K562 (cell line): Measurements from ENCODE around the gene SLX4IP. TPM values are rescaled to one million over a fixed set of nuclear protein-coding genes. Genes with fewer than 3 reads are reported as not detected.
A peak's percentile ranks its signal among the peaks of the same experiment; 100 is the strongest.

Source experiments
- ATAC-seq: fragments of 200-7000 bp; cut with Tn5 transposase; 3 replicates; pipeline ENCODE4 v1.9.1; 2020; ENCODE audit warnings: moderate library complexity
- BruUV-seq: library from RNA; stranded (reverse); fragments of 400-500 nt; replicated peaks from 2 replicates; lab custom pipeline; 2021; lab: Mats Ljungman, UMichigan
- CTCF ChIA-PET: fragments of 300-600 bp; formaldehyde crosslinking; extraction: SDS; loops from one replicate; lab custom pipeline; 2021; ENCODE audit warnings: low intra/inter-chr PET ratio; lab: Yijun Ruan, JAX
- POLR2A ChIA-PET: fragments of 300-600, 350-650 bp; sonication (Branson Sonifier 250); formaldehyde crosslinking; extraction: SDS; loops from one replicate; lab custom pipeline; 2021; ENCODE audit warnings: antibody characterized with exemption, inconsistent platforms; lab: Yijun Ruan, JAX
- DNase-seq, 4 experiments: peaks; one replicate each; pipeline versions ENCODE4 v3.0.0 to v3.0.0-alpha.2; 2011 to 2018; ENCODE audit warnings: low spot score in 3 of 4, mixed read lengths in 3 of 4; ENCODE audit errors: extremely low read depth in 1 of 4
- FAIRE-seq: peaks from 2 replicates; lab custom pipeline; 2011; peaks lifted over from hg19 to GRCh38; lab: Jason Lieb, UNC
- H2AFZ ChIP-seq: 2 replicates; pipeline ENCODE4 v1.6.0; 2011; ENCODE audit warnings: low read depth, low read length, control low read depth, inconsistent platforms
- H3K27ac ChIP-seq: fragments of 200-600 bp; 3 replicates; pipeline ENCODE4 v1.8.0; 2011; ENCODE audit warnings: low read depth, mild to moderate bottlenecking, control low read depth, inconsistent platforms, low read length, moderate library complexity, mixed read lengths; ENCODE audit errors: extremely low read depth
- H3K27me3 ChIP-seq, 2 experiments: fragments of 300-600 bp in 1 of 2; 2 replicates in 1 of 2; 3 replicates in 1 of 2; pipeline versions ENCODE4 v1.6.0 to v1.8.0; 2011; ENCODE audit warnings: inconsistent platforms in 2 of 2, low read length in 2 of 2, mild to moderate bottlenecking in 1 of 2, mixed read lengths in 1 of 2, moderate library complexity in 1 of 2; ENCODE audit not compliant: control insufficient read depth in 2 of 2, insufficient read depth in 2 of 2
- H3K36me3 ChIP-seq: fragments of 300-600 bp; 3 replicates; pipeline ENCODE4 v1.8.0; 2011; ENCODE audit warnings: mild to moderate bottlenecking, low read length, inconsistent platforms; ENCODE audit not compliant: control insufficient read depth, insufficient read depth
- H3K4me1 ChIP-seq, 2 experiments: fragments of 200-600 bp in 1 of 2; replicated peaks in 1 of 2; 2 replicates in 1 of 2; 3 replicates in 1 of 2; pipeline versions ENCODE4 v1.5.1 to v1.8.0; 2011; ENCODE audit warnings: inconsistent platforms in 2 of 2, low read length in 2 of 2, mild to moderate bottlenecking in 1 of 2, mixed read lengths in 1 of 2, moderate library complexity in 1 of 2; ENCODE audit not compliant: control insufficient read depth in 2 of 2, insufficient read depth in 2 of 2
- H3K4me2 ChIP-seq: 2 replicates; pipeline ENCODE4 v1.6.1; 2011; ENCODE audit warnings: low read length, control low read depth, inconsistent platforms, mixed read lengths; ENCODE audit not compliant: insufficient read depth
- H3K4me3 ChIP-seq: fragments of 200-600 bp; sonication (generic), shearing (Covaris generic); 2 replicates; pipeline ENCODE4 v1.5.1; 2016; ENCODE audit warnings: control low read depth, inconsistent platforms
- H3K79me2 ChIP-seq: fragments of 200-600 bp; 3 replicates; pipeline ENCODE4 v1.8.0; 2011; ENCODE audit warnings: low read length, inconsistent platforms; ENCODE audit not compliant: control insufficient read depth, insufficient read depth
- H3K9ac ChIP-seq, 2 experiments: 2 replicates each; pipeline versions ENCODE4 v1.6.0 to v1.6.1; 2011; ENCODE audit warnings: low read depth in 2 of 2, low read length in 2 of 2, control low read depth in 1 of 2, inconsistent platforms in 1 of 2, mild to moderate bottlenecking in 1 of 2, mixed read lengths in 1 of 2; ENCODE audit not compliant: insufficient read depth in 1 of 2
- H3K9me1 ChIP-seq: one replicate; pipeline ENCODE4 v1.6.0; 2011; ENCODE audit warnings: inconsistent platforms, mild to moderate bottlenecking, low read length, moderate library complexity; ENCODE audit not compliant: control insufficient read depth, insufficient read depth
- H3K9me3 ChIP-seq: replicated peaks from 2 replicates; pipeline ENCODE4 v1.5.1; 2011; ENCODE audit warnings: low read depth, low read length, inconsistent platforms; ENCODE audit not compliant: control insufficient read depth, insufficient read depth
- H4K20me1 ChIP-seq: replicated peaks from 2 replicates; pipeline ENCODE4 v1.6.1; 2011; ENCODE audit warnings: low read length, inconsistent platforms, mixed read lengths; ENCODE audit not compliant: control insufficient read depth, insufficient read depth
- C11orf30 ChIP-seq: fragments of 450-650 bp; IDR thresholded peaks from 2 replicates; pipeline ENCODE4 v1.6.1; 2016; ENCODE audit warnings: low read depth, mild to moderate bottlenecking
- EP300 ChIP-seq: IDR thresholded peaks from 2 replicates; pipeline ENCODE4 v1.6.1; 2012; ENCODE audit warnings: low read length, improper control_type of control experiment
- GMEB1 ChIP-seq: fragments of 250-450 bp; sonication (Bioruptor Pico); IDR thresholded peaks from 2 replicates; pipeline ENCODE4 v1.4.0; 2020; ENCODE audit warnings: mild to moderate bottlenecking
- GTF2E2 ChIP-seq: fragments of 200-800 bp; sonication (Bioruptor generic); IDR thresholded peaks from 2 replicates; pipeline ENCODE4 v1.6.1; 2016; ENCODE audit warnings: missing genetic modification characterization, missing compliant biosample characterization
- MAFG ChIP-seq: fragments of 450-650 bp; conservative IDR thresholded peaks from 2 replicates; pipeline ENCODE4 v1.6.1; 2016; ENCODE audit warnings: missing genetic modification characterization, missing compliant biosample characterization
- MAFK ChIP-seq: IDR thresholded peaks from 2 replicates; pipeline ENCODE4 v1.6.1; 2011; ENCODE audit warnings: low read length, improper control_type of control experiment
- NFE2 ChIP-seq: IDR thresholded peaks from 2 replicates; pipeline ENCODE4 v1.6.1; 2014; ENCODE audit warnings: antibody characterized with exemption, low read depth
- NFIC ChIP-seq: fragments of 450-650 bp; IDR thresholded peaks from 2 replicates; pipeline ENCODE4 v1.6.1; 2017; ENCODE audit warnings: mild to moderate bottlenecking, inconsistent platforms
- NONO ChIP-seq, 2 experiments: fragments of 200-400 bp in 1 of 2; fragments of 450-650 bp in 1 of 2; formaldehyde crosslinking in 1 of 2; IDR thresholded peaks; 2 replicates each; pipeline ENCODE4 v1.6.1; 2017; ENCODE audit warnings: low read depth in 2 of 2, mild to moderate bottlenecking in 2 of 2, moderate library complexity in 2 of 2, low read length in 1 of 2
- SETDB1 ChIP-seq: IDR thresholded peaks from one replicate; pipeline ENCODE4 v1.6.1; 2012; ENCODE audit warnings: low read length, control low read depth, inconsistent platforms
- TCF7L2 ChIP-seq: fragments of 150-350 bp; IDR thresholded peaks from 2 replicates; pipeline ENCODE4 v1.6.1; 2016; ENCODE audit warnings: low read depth, mild to moderate bottlenecking, low read length, moderate library complexity
- ZNF316 ChIP-seq: fragments of 450-650 bp; IDR thresholded peaks from 2 replicates; pipeline ENCODE4 v1.6.1; 2016
- ZNF384 ChIP-seq: IDR thresholded peaks from 2 replicates; pipeline ENCODE4 v1.6.1; 2012; ENCODE audit warnings: low read depth, low read length, improper control_type of control experiment
- ZSCAN32 ChIP-seq: fragments of 450-650 bp; formaldehyde crosslinking; IDR thresholded peaks from 2 replicates; pipeline ENCODE4 v1.4.0; 2020; ENCODE audit warnings: mild to moderate bottlenecking, moderate library complexity
- WGBS: fragments of 100-300 bp; shearing (Covaris generic); methylation state at CpG from one replicate; pipeline ENCODE4 v1.1.6; 2016; ENCODE audit warnings: low coverage, mixed read lengths; ENCODE audit not compliant: insufficient coverage; ENCODE audit errors: missing lambda C conversion rate; 5-methylcytosine and 5-hydroxymethylcytosine counted together
- in situ Hi-C: fragments of 300-500 bp; cut with MboI; formaldehyde crosslinking; loops from 4 replicates; pipeline ENCODE4 v1.15.0; 2018; ENCODE audit warnings: inconsistent platforms, mixed read lengths
- intact Hi-C: fragments of 100-400 bp; cut with micrococcal nuclease; formaldehyde crosslinking; loops from 2 replicates; pipeline ENCODE4 v1.14.2; 2022
- polyA plus RNA-seq, 8 experiments: library from polyadenylated mRNA; depleted of rRNA in 4 of 8; stranded (reverse) in 5 of 8; unstranded in 3 of 8; fragments of >200 nt; fragmentation: Nextera tagmentation in 2 of 8; fragmentation: Illumina TruSeq in 1 of 8; extraction: Ambion mirVana in 2 of 8; extraction: Trizol in 1 of 8; gene quantifications; 2 replicates each; pipeline versions ENCODE4 v1.2.1 to v1.2.3, GENCODE V29; 2011 to 2014; ENCODE audit warnings: inconsistent platforms in 1 of 8, missing spikeins in 1 of 8
- total RNA-seq, 7 experiments: library from RNA; depleted of rRNA in 6 of 7; stranded (reverse); fragments of >200 nt in 6 of 7; fragmentation: Illumina TruSeq in 2 of 7; extraction: Trizol in 2 of 7; gene quantifications; 2 replicates each; pipeline versions ENCODE4 v1.2.1 to v1.2.3, GENCODE V29; 2011 to 2021; ENCODE audit warnings: low replicate concordance in 1 of 7

SLX4IP gene
- total and polyA plus RNA-seq, 9 of the 15 experiments (the other 6 are each of a cell fraction or from before 2014, with no cell fraction given), result 1.5 to 5.9 (median 3.5) TPM

GRCh38 chr20:10447028-10447427 lies 11.9 kb downstream of the SLX4IP start (continued):
- no peak for TF ChIP-seq SETDB1

GRCh38 chr20:10448270-10449156 lies 13.4 kb downstream of the SLX4IP start:
- H3K4me2 ChIP-seq, result no peak overlapping the region
- peaks cover 19% of the 10 kb centered on the region; the same call in 2 of the 3 replicates for H3K79me2 ChIP-seq
- DNase-seq, result no peak
- no peak for FAIRE-seq
- H3K9me3 ChIP-seq, result no peaks in the 10 kb centered on the region
- peak overlapping the region; percentile 46; the same call in 2 of the 3 replicates for H3K27ac ChIP-seq
- peak; percentile 66 for ATAC-seq
- no peaks in the 10 kb centered on the region for H4K20me1 ChIP-seq
- no peaks in the 10 kb centered on the region for H3K36me3 ChIP-seq
- no peaks in the 10 kb centered on the region for H3K27me3 ChIP-seq
- H3K9ac ChIP-seq, result no peak overlapping the region
- in situ Hi-C loops, result no loop called here
- H3K4me3 ChIP-seq, result no peak overlapping the region
- CTCF ChIA-PET, result no interaction called here
- no peak for TF ChIP-seq TCF7L2
- TF ChIP-seq ZNF384, result peak; percentile 76
- TF ChIP-seq ZSCAN32 (CRISPR knock-in tag), result no peak
- TF ChIP-seq NFE2, result peak; percentile 50
- peak; percentile 29; the same call in 1 of the 2 replicates for TF ChIP-seq ZNF316
- TF ChIP-seq GTF2E2, result no peak
- peak; percentile 31; the same call in 1 of the 2 replicates for TF ChIP-seq C11orf30
- TF ChIP-seq MAFK, result peak; percentile 13; the same call in 1 of the 2 replicates
- no peak for TF ChIP-seq GMEB1 (CRISPR knock-in tag)
- no peak for TF ChIP-seq NONO (IDR thresholded peaks at IDR 0.05; ENCODE audit: low read depth in 2 of 2, low read length in 1 of 2)
- peak; percentile 47 for TF ChIP-seq MAFG (tag)
- no peak for TF ChIP-seq EP300
- no peak for TF ChIP-seq NFIC
- H3K4me1 ChIP-seq, result peaks cover 0 to 12% of the 10 kb centered on the region in 2 experiments; a peak in 3 of 5 replicates
- intact Hi-C loops, result no loop called here
- WGBS, result 63% methylated on average over 6 of the region's 6 CpGs
- POLR2A ChIA-PET, result no interaction called here
- BruUV-seq, result no TSS peak
- peak overlapping the region; percentile 58; the same call in 1 of the 2 replicates for H2AFZ ChIP-seq
- no peaks in the 10 kb centered on the region for H3K9me1 ChIP-seq
